Endothelial cell of umbilical vein (primary cell): ENCODE measurements around the gene TMEM208. TPM values are rescaled to one million over a fixed set of nuclear protein-coding genes. Genes with fewer than 3 reads are reported as not detected.
A peak's percentile ranks its signal among the peaks of the same experiment; 100 is the strongest.

Experiments
- BruUV-seq: library from RNA; stranded (reverse); fragments of 400-500 nt; replicated peaks from 2 replicates; lab custom pipeline; 2021; lab: Mats Ljungman, UMichigan
- CTCF ChIA-PET: fragments of 300-600, 350-600 bp; sonication (Branson Sonifier 250); formaldehyde crosslinking; loops from one replicate; lab custom pipeline; 2021; ENCODE audit warnings: antibody characterized with exemption, inconsistent platforms; lab: Charles Lee
- POLR2A ChIA-PET: fragments of 300-600, 350-600 bp; sonication (Branson Sonifier 250); formaldehyde crosslinking; loops from one replicate; lab custom pipeline; 2021; ENCODE audit warnings: antibody characterized with exemption, inconsistent platforms; lab: Charles Lee
- DNase-seq: peaks from one replicate; pipeline ENCODE4 v3.0.0-alpha.2; 2011; ENCODE audit warnings: low read depth, low spot score
- FAIRE-seq: peaks from 2 replicates; lab custom pipeline; 2011; peaks lifted over from hg19 to GRCh38; lab: Jason Lieb, UNC
- H2AFZ ChIP-seq: 2 replicates; pipeline ENCODE4 v1.6.0; 2012; ENCODE audit warnings: low read depth, low read length, control low read depth, inconsistent platforms
- H3K27ac ChIP-seq: 2 replicates; pipeline ENCODE4 v1.5.1; 2011; ENCODE audit warnings: low read depth, mild to moderate bottlenecking, control low read depth, low read length, moderate library complexity; ENCODE audit not compliant: insufficient read depth
- H3K27me3 ChIP-seq, 2 experiments: 2 replicates each; pipeline versions ENCODE4 v1.6.0 to v1.6.1; 2011; ENCODE audit warnings: low read length in 2 of 2, mixed read lengths in 1 of 2; ENCODE audit not compliant: control insufficient read depth in 2 of 2, insufficient read depth in 2 of 2
- H3K36me3 ChIP-seq, 2 experiments: 2 replicates in 1 of 2; 3 replicates in 1 of 2; pipeline ENCODE4 v1.5.1; 2011; ENCODE audit warnings: low read length in 2 of 2, mild to moderate bottlenecking in 1 of 2, moderate library complexity in 1 of 2; ENCODE audit not compliant: control insufficient read depth in 2 of 2, insufficient read depth in 2 of 2; ENCODE audit errors: extremely low read depth in 1 of 2
- H3K4me1 ChIP-seq: 3 replicates; pipeline ENCODE4 v1.5.1; 2011; ENCODE audit warnings: mild to moderate bottlenecking, low read length; ENCODE audit not compliant: control insufficient read depth, insufficient read depth; ENCODE audit errors: extremely low read depth
- H3K4me2 ChIP-seq: 2 replicates; pipeline ENCODE4 v1.6.1; 2011; ENCODE audit warnings: low read length, control low read depth, mixed read lengths; ENCODE audit not compliant: insufficient read depth
- H3K4me3 ChIP-seq, 3 experiments: fragments of 200-600 bp in 1 of 3; sonication (generic), shearing (Covaris generic) in 1 of 3; replicated peaks in 1 of 3; 2 replicates each; pipeline ENCODE4 v1.5.1; 2011 to 2016; ENCODE audit warnings: control low read depth in 3 of 3, low read length in 3 of 3, mild to moderate bottlenecking in 2 of 3, inconsistent platforms in 1 of 3, low read depth in 1 of 3, moderate library complexity in 1 of 3; ENCODE audit not compliant: insufficient read depth in 1 of 3
- H3K79me2 ChIP-seq: 2 replicates; pipeline ENCODE4 v1.6.0; 2012; ENCODE audit warnings: low read length, inconsistent platforms; ENCODE audit not compliant: control insufficient read depth, insufficient read depth
- H3K9ac ChIP-seq: replicated peaks from 2 replicates; pipeline ENCODE3; 2011; ENCODE audit warnings: low read length, control low read depth; ENCODE audit not compliant: insufficient read depth; ENCODE audit errors: extremely low read depth
- H3K9me1 ChIP-seq: replicated peaks from 3 replicates; pipeline ENCODE4 v1.6.0; 2011; ENCODE audit warnings: mild to moderate bottlenecking, low read length; ENCODE audit not compliant: control insufficient read depth, insufficient read depth; ENCODE audit errors: extremely low read depth
- H3K9me3 ChIP-seq: replicated peaks from 2 replicates; pipeline ENCODE4 v1.5.1; 2012; ENCODE audit warnings: low read length, inconsistent platforms; ENCODE audit not compliant: control insufficient read depth, insufficient read depth
- H4K20me1 ChIP-seq: replicated peaks from 2 replicates; pipeline ENCODE3; 2011; ENCODE audit warnings: mild to moderate bottlenecking, low read length; ENCODE audit not compliant: control insufficient read depth, insufficient read depth; ENCODE audit errors: extremely low read depth
- CTCF ChIP-seq, 2 donors: IDR thresholded peaks; 1 replicate in 1 of 2; 2 replicates in 1 of 2; pipeline ENCODE4 v1.5.1; 2011; ENCODE audit warnings: low read length in 2 of 2, mild to moderate bottlenecking in 2 of 2, moderate library complexity in 2 of 2, control low read depth in 1 of 2, inconsistent platforms in 1 of 2, low read depth in 1 of 2; ENCODE audit not compliant: insufficient read depth in 1 of 2; ENCODE audit errors: extremely low read depth in 1 of 2
- EZH2 ChIP-seq: IDR thresholded peaks from 2 replicates; pipeline ENCODE4 v1.6.1; 2012; ENCODE audit warnings: borderline replicate concordance, low read depth, mild to moderate bottlenecking, moderate library complexity, low read length, inconsistent platforms; ENCODE audit not compliant: severe bottlenecking
- FOS ChIP-seq: IDR thresholded peaks from 2 replicates; pipeline ENCODE4 v1.6.1; 2011; ENCODE audit warnings: mild to moderate bottlenecking, low read length, moderate library complexity, borderline replicate concordance; ENCODE audit not compliant: insufficient read depth
- JUN ChIP-seq: IDR thresholded peaks from 2 replicates; pipeline ENCODE4 v1.6.1; 2011; ENCODE audit warnings: borderline replicate concordance, low read depth; ENCODE audit not compliant: insufficient read length, insufficient read depth
- MYC ChIP-seq: IDR thresholded peaks from one replicate; pipeline ENCODE4 v1.6.1; 2011; ENCODE audit warnings: mild to moderate bottlenecking, low read depth, low read length
- POLR2A ChIP-seq: IDR thresholded peaks from 2 replicates; pipeline ENCODE4 v1.6.1; 2012; ENCODE audit warnings: low read depth, mild to moderate bottlenecking, control low read depth, low read length
- dilution Hi-C: fragments of 300-500 bp; cut with MboI; formaldehyde crosslinking; loops from one replicate; pipeline ENCODE4 v1.15.0; 2019; ENCODE audit warnings: low sequenced_read_pairs; ENCODE audit not compliant: extremely low pct_ligation_motif_present
- intact Hi-C: fragments of 100-400 bp; cut with micrococcal nuclease; formaldehyde crosslinking; loops from one replicate; pipeline ENCODE4 v1.10.0; 2022
- polyA plus RNA-seq, 4 experiments: library from polyadenylated mRNA; depleted of rRNA in 3 of 4; stranded (reverse) in 3 of 4; unstranded in 1 of 4; fragments of >200 nt; gene quantifications; 2 replicates each; pipeline versions ENCODE4 v1.2.1 to v1.2.3, GENCODE V29; 2011 to 2012; ENCODE audit warnings: missing spikeins in 1 of 4
- total RNA-seq: library from RNA; stranded (reverse); gene quantifications from 2 replicates; pipeline ENCODE4 v1.2.3, GENCODE V29; 2021
- TF ChIP-seq, protein P1 (sequence below): IDR thresholded peaks from 2 replicates; pipeline ENCODE4 v1.6.1; 2011; ENCODE audit not compliant: insufficient read depth, insufficient read length

Gene TMEM208
- total and polyA plus RNA-seq, 2 donors (not counting 3 experiments of a cell fraction or from before 2014, with no cell fraction given), result 35.3 to 94.0 TPM

- Histone ChIP-seq H4K20me1 (no peaks in the 10 kb centered on the region), H3K4me3 (peak overlapping the region; percentile 46 to 60 (median 55)), H3K79me2 (peaks cover 24% of the 10 kb centered on the region), H3K4me2 (peak overlapping the region; percentile 73), H2AFZ (peak overlapping the region; percentile 84), H3K9me3 (no peaks in the 10 kb centered on the region), H3K9ac (peak overlapping the region; percentile 58), H3K27me3 (peaks cover 0 to 3% of the 10 kb centered on the region in 2 experiments), H3K27ac (no peak overlapping the region), H3K9me1 (no peaks in the 10 kb centered on the region), H3K4me1 (peaks cover 42% of the 10 kb centered on the region), H3K36me3 (no peaks in the 10 kb centered on the region)
- ChIA-PET CTCF (interaction anchor here (0.7 to 3.2 kb wide), 12 partner anchors 10 to 273 kb away, joined by 3 to 18 read pairs (median 6); no protein-coding TSS in a partner anchor), POLR2A (interaction anchor here (0.7 to 2.7 kb wide), 7 partner anchors 10 to 166 kb away, joined by 3 to 10 read pairs (median 6); partner anchors contain the start of gene TMEM208)
- DNase-seq (no peak), FAIRE-seq (no peak)
- dilution Hi-C loops (no loop called here), intact Hi-C loops (no loop called here)
- no TSS peak for BruUV-seq
- TF ChIP-seq CTCF (IDR thresholded peaks at IDR 0.05; ENCODE audit: extremely low read depth in 1 of 2, insufficient read depth in 1 of 2, low read depth in 1 of 2, low read length in 2 of 2), result no peak
- TF ChIP-seq, protein P1, sequence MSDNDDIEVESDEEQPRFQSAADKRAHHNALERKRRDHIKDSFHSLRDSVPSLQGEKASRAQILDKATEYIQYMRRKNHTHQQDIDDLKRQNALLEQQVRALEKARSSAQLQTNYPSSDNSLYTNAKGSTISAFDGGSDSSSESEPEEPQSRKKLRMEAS, result no peak
- no peak for TF ChIP-seq FOS
- no peak for TF ChIP-seq EZH2
- TF ChIP-seq MYC, result no peak
- TF ChIP-seq POLR2A, result no peak
- no peak for TF ChIP-seq JUN
Observed at GRCh38 chr16:67248073-67248400, 21.1 kb downstream of the TMEM208 start.
